Stomach smooth muscle (tissue), 2 donors: ENCODE measurements around the gene PPP3CA.

Experiments
- H3K27ac ChIP-seq: one replicate; pipeline ENCODE4 v1.7.0; 2013; ENCODE audit warnings: mild to moderate bottlenecking, low read length, inconsistent platforms
- H3K27me3 ChIP-seq, 2 donors: one replicate each; pipeline ENCODE4 v1.7.0; 2013; ENCODE audit warnings: low read length in 2 of 2; ENCODE audit not compliant: insufficient read depth in 2 of 2, control insufficient read depth in 1 of 2
- H3K36me3 ChIP-seq, 2 donors: one replicate each; pipeline ENCODE4 v1.7.0; 2013; ENCODE audit warnings: low read length in 2 of 2; ENCODE audit not compliant: control insufficient read depth in 2 of 2, insufficient read depth in 2 of 2
- H3K4me1 ChIP-seq: one replicate; pipeline ENCODE4 v1.7.0; 2013; ENCODE audit warnings: low read length; ENCODE audit not compliant: control insufficient read depth, insufficient read depth
- H3K4me3 ChIP-seq, 2 donors: one replicate each; pipeline ENCODE4 v1.7.0; 2013; ENCODE audit warnings: low read length in 2 of 2
- H3K9ac ChIP-seq, 2 donors: one replicate each; pipeline ENCODE4 v1.7.0; 2013; ENCODE audit warnings: low read length in 2 of 2, mild to moderate bottlenecking in 1 of 2
- H3K9me3 ChIP-seq, 2 donors: one replicate each; pipeline ENCODE4 v1.7.0; 2013; ENCODE audit warnings: low read length in 2 of 2; ENCODE audit not compliant: control insufficient read depth in 2 of 2
- donor health status: healthy.
- donor health status: Pancreatic carcinoma.

The PPP3CA gene

DNA sequence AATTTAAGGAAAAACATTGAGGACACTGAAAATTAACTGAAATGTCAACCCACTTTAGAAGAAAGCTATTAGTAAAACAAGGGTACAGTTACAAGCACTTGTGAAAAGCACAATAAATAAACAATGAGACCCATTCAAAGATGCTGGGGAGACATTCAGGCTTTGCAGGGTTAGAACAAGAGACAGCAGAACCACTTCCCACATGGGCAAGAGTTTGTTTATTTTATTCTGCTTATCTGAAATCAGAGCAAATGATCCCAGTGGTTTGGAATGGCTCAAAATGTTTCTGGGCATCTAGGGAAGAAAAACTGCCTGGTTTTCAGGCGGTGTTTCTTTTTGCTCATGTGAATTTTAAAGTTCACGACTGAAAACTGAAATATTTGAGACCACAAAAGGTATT is 42.4 kb downstream of the PPP3CA start:
- Histone ChIP-seq H3K36me3 (no peaks in the 10 kb centered on the region), H3K4me1 (no peaks in the 10 kb centered on the region), H3K9me3 (no peaks in the 10 kb centered on the region), H3K9ac (no peak overlapping the region), H3K27me3 (no peaks in the 10 kb centered on the region), H3K27ac (no peak overlapping the region), H3K4me3 (no peak overlapping the region)

DNA sequence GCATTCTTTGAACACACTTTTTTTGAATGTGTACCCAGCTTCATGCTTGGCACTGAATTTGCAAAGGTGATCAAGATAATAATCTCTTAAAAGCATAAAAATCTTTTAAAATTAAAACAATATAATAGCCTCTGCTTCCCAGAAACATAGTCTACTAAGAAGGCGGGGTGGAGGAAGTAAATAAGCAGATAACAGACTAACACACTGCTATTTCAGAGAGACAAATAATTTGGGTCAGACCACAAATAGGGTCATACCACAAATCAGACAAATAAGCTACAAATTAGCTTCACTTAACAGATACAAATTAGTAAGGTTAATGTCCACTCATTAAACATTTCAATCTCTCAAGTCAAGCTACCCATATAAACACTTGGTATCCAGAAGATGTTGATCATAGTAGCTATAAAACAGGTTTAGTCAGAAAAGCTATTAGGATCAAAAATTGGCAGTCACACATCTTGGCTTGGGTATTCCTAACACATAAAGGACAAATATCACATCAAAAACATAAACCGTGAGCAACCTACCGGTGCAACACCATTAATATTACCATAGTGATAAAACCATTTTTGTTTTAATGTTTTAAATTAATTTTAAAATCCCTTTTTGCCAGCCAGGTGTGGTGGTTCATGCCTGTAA is 47.3 kb downstream of the PPP3CA start:
- H3K9ac ChIP-seq: no peak overlapping the region
- H3K27ac ChIP-seq: no peak overlapping the region
- H3K27me3 ChIP-seq: no peaks in the 10 kb centered on the region
- H3K9me3 ChIP-seq: no peaks in the 10 kb centered on the region
- H3K4me1 ChIP-seq: no peaks in the 10 kb centered on the region
- no peaks in the 10 kb centered on the region for H3K36me3 ChIP-seq
- H3K4me3 ChIP-seq: no peak overlapping the region

GRCh38 chr4:101299021-101299420 is 48.3 kb downstream of the PPP3CA start:
- H3K4me1 ChIP-seq: no peaks in the 10 kb centered on the region
- no peak overlapping the region for H3K4me3 ChIP-seq
- no peaks in the 10 kb centered on the region for H3K27me3 ChIP-seq
- no peak overlapping the region for H3K27ac ChIP-seq
- H3K9ac ChIP-seq: no peak overlapping the region
- no peaks in the 10 kb centered on the region for H3K36me3 ChIP-seq
- H3K9me3 ChIP-seq: no peaks in the 10 kb centered on the region

- H3K27me3 ChIP-seq: no peaks in the 10 kb centered on the region
- no peak overlapping the region for H3K9ac ChIP-seq
Observed at GRCh38 chr4:101295691-101296090, 51.6 kb downstream of the PPP3CA start.

GRCh38 chr4:101294597-101294996 is 52.7 kb downstream of the PPP3CA start:
- Histone ChIP-seq H3K27ac (no peak overlapping the region), H3K36me3 (no peaks in the 10 kb centered on the region), H3K4me3 (no peak overlapping the region), H3K4me1 (no peaks in the 10 kb centered on the region), H3K27me3 (no peaks in the 10 kb centered on the region), H3K9me3 (no peaks in the 10 kb centered on the region), H3K9ac (no peak overlapping the region)

More at GRCh38 chr4:101295691-101296090, 51.6 kb downstream of the PPP3CA start:
- H3K4me1 ChIP-seq: no peaks in the 10 kb centered on the region
- no peaks in the 10 kb centered on the region for H3K9me3 ChIP-seq
- no peak overlapping the region for H3K4me3 ChIP-seq
- H3K36me3 ChIP-seq: no peaks in the 10 kb centered on the region
- no peak overlapping the region for H3K27ac ChIP-seq

DNA sequence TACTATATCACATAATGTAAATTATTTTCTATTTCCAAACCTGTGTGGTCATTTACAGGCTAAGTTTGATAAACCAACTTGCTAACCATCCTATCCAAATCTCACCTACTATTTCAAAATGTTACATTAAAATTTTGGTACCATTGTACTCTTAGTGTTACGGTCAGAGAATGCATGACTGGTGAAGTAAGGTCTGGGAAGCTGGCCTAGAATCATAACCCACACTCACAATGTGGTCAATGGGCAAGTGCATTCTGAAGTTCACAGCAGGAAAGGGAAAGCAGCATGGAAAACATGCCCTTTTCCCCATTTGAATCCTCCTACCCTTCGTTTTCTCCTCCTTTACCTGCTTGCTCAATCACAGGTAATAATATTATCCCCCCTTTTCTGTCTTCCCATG is 54.4 kb downstream of the PPP3CA start:
- Histone ChIP-seq H3K9me3 (no peaks in the 10 kb centered on the region), H3K4me3 (no peak overlapping the region), H3K27ac (no peak overlapping the region), H3K36me3 (no peaks in the 10 kb centered on the region), H3K27me3 (no peaks in the 10 kb centered on the region), H3K4me1 (no peaks in the 10 kb centered on the region), H3K9ac (no peak overlapping the region)

DNA sequence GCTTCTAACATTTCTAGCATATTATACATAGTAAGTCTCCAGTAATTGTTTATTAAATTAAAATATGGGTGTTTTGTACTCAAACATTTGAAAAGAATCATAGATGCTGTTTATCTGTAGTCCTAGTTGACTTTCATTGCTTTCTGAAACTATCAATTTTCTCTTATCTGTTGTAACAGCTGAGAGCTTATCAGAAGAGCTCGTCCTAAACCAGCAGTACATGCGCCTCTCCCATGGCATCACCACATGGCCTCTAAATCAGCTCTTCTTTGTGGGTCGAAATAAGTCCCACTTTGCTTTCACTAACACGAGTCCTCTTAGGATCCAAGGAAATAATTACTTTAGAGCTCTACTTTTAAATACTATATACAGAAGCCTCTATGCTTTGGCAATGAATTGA is 55.1 kb downstream of the PPP3CA start:
- Histone ChIP-seq H3K27ac (no peak overlapping the region), H3K9me3 (no peaks in the 10 kb centered on the region), H3K27me3 (no peaks in the 10 kb centered on the region), H3K36me3 (no peaks in the 10 kb centered on the region), H3K9ac (no peak overlapping the region), H3K4me3 (no peak overlapping the region), H3K4me1 (no peaks in the 10 kb centered on the region)

- Histone ChIP-seq H3K27me3 (no peaks in the 10 kb centered on the region), H3K36me3 (no peaks in the 10 kb centered on the region), H3K27ac (no peak overlapping the region), H3K4me3 (no peak overlapping the region), H3K4me1 (no peaks in the 10 kb centered on the region), H3K9ac (no peak overlapping the region), H3K9me3 (no peaks in the 10 kb centered on the region)
Observed at GRCh38 chr4:101291198-101291597, 56.1 kb downstream of the PPP3CA start.

DNA sequence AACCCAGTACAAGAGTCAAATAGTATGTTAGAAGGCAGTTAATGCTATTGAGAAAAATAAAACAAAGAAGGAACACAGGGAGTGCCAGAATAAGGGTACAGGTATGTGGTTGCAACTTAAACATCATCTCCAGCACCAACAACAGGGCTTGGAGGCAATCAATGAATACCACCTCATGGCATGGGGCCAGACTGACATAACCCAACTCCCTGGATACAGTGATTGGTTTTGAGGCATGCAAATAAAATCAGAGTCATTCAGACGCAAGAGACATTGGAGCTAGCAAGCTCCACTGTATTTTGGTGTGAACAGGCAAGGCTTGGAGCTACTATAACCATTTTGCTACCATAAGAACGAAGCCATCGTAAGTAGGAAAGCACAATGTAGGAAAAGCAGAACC is 56.7 kb downstream of the PPP3CA start:
- H3K4me1 ChIP-seq: no peaks in the 10 kb centered on the region
- H3K27me3 ChIP-seq: no peaks in the 10 kb centered on the region
- H3K4me3 ChIP-seq: no peak overlapping the region

GRCh38 chr4:101289306-101289705 is 58.0 kb downstream of the PPP3CA start:
- no peak overlapping the region for H3K9ac ChIP-seq
- no peaks in the 10 kb centered on the region for H3K9me3 ChIP-seq
- no peaks in the 10 kb centered on the region for H3K4me1 ChIP-seq
- H3K36me3 ChIP-seq: no peaks in the 10 kb centered on the region
- H3K27me3 ChIP-seq: no peaks in the 10 kb centered on the region
- no peak overlapping the region for H3K27ac ChIP-seq
- no peak overlapping the region for H3K4me3 ChIP-seq

More for the DNA sequence above, 56.7 kb downstream of the PPP3CA start:
- no peaks in the 10 kb centered on the region for H3K36me3 ChIP-seq
- no peak overlapping the region for H3K9ac ChIP-seq
- H3K9me3 ChIP-seq: no peaks in the 10 kb centered on the region
- H3K27ac ChIP-seq: no peak overlapping the region

DNA sequence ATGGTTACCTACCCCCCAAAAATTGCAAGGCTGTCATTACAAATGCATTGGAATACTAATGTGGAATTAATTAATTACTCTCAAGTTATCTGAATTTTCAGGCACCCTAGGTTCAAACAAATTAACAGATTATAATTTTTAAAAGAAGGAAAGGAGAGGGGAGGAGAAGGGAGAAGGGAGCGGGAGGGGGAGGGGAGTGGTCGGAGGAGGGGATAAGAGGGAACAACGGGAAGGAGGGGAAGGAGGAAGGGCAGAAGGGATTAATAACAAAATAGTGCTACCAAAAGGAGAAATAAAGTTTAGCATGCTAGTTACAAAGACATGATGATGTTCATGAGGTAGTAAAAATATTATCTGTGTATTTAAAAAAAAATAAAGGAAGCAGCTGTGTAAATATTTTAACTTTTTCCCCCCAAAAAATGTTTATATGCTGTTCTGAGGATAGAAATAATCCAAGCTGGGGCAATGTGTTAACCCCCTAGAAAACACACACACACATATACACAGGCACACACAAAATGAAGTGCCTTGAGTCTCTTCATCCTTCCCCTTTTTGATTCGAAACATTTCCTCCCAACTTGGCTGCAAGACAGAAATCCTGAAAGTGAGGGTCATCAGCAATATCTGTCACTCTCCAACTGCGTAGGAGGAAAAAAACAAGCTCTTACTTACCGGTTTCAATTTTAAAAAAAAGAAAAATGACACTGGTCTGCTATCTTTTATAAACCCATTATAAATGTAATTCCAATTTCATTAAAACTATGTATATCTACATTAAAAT is 58.8 kb downstream of the PPP3CA start:
- Histone ChIP-seq H3K4me1 (no peaks in the 10 kb centered on the region), H3K27ac (no peak overlapping the region), H3K9ac (no peak overlapping the region), H3K9me3 (no peaks in the 10 kb centered on the region), H3K27me3 (no peaks in the 10 kb centered on the region), H3K4me3 (no peak overlapping the region), H3K36me3 (no peaks in the 10 kb centered on the region)
